IMR-90 (cell line): ENCODE data around the gene CDK17.

ENCODE experiments used
- CEBPB ChIP-seq: IDR thresholded peaks from 2 replicates; pipeline ENCODE4 v1.6.1; 2012; ENCODE audit warnings: low read depth, low read length, improper control_type of control experiment
- FOS ChIP-seq: fragments of 150-350 bp; IDR thresholded peaks from 2 replicates; pipeline ENCODE4 v1.6.1; 2016; ENCODE audit warnings: low read depth, low read length
- MAFK ChIP-seq: IDR thresholded peaks from 2 replicates; pipeline ENCODE4 v1.6.1; 2012; ENCODE audit warnings: low read depth, low read length, improper control_type of control experiment
- MAZ ChIP-seq: IDR thresholded peaks from 2 replicates; pipeline ENCODE4 v1.6.1; 2012; ENCODE audit warnings: low read depth, mild to moderate bottlenecking, low read length, improper control_type of control experiment, moderate library complexity, borderline replicate concordance
- MXI1 ChIP-seq: IDR thresholded peaks from 2 replicates; pipeline ENCODE4 v1.6.1; 2012; ENCODE audit warnings: low read depth, mild to moderate bottlenecking, low read length, moderate library complexity, borderline replicate concordance
- POLR2A ChIP-seq: IDR thresholded peaks from 2 replicates; pipeline ENCODE4 v1.6.1; 2012; ENCODE audit warnings: mild to moderate bottlenecking, low read depth, low read length
- RAD21 ChIP-seq: IDR thresholded peaks from 2 replicates; pipeline ENCODE4 v1.6.1; 2012; ENCODE audit warnings: low read length, improper control_type of control experiment
- RCOR1 ChIP-seq: IDR thresholded peaks from 2 replicates; pipeline ENCODE4 v1.6.1; 2012; ENCODE audit warnings: mild to moderate bottlenecking, low read length, improper control_type of control experiment; ENCODE audit not compliant: insufficient replicate concordance
- SMC3 ChIP-seq: fragments of 150-350 bp; IDR thresholded peaks from 2 replicates; pipeline ENCODE4 v1.6.1; 2016; ENCODE audit warnings: low read depth, mild to moderate bottlenecking, antibody characterized with exemption, low read length, moderate library complexity
- USF2 ChIP-seq: fragments of 150-350 bp; IDR thresholded peaks from 2 replicates; pipeline ENCODE4 v1.6.1; 2017; ENCODE audit warnings: mild to moderate bottlenecking, antibody characterized with exemption, low read length, low read depth
- TF ChIP-seq, protein P1 (sequence below): conservative IDR thresholded peaks from 2 replicates; pipeline ENCODE4 v1.5.1; 2012; ENCODE audit warnings: mild to moderate bottlenecking, low read depth, low read length, improper control_type of control experiment
- TF ChIP-seq, protein P2 (sequence below): fragments of 150-350 bp; IDR thresholded peaks from 2 replicates; pipeline ENCODE4 v1.6.1; 2016; ENCODE audit warnings: low read depth, mild to moderate bottlenecking, low read length, moderate library complexity, borderline replicate concordance

- TF ChIP-seq POLR2A (peak; percentile 42), MAFK (peak; percentile 21; the same call in 1 of the 2 replicates), CEBPB (no peak), SMC3 (no peak), USF2 (no peak), RCOR1 (no peak), RAD21 (no peak), MAZ (no peak), MXI1 (no peak), FOS (no peak)
- TF ChIP-seq, protein P1, sequence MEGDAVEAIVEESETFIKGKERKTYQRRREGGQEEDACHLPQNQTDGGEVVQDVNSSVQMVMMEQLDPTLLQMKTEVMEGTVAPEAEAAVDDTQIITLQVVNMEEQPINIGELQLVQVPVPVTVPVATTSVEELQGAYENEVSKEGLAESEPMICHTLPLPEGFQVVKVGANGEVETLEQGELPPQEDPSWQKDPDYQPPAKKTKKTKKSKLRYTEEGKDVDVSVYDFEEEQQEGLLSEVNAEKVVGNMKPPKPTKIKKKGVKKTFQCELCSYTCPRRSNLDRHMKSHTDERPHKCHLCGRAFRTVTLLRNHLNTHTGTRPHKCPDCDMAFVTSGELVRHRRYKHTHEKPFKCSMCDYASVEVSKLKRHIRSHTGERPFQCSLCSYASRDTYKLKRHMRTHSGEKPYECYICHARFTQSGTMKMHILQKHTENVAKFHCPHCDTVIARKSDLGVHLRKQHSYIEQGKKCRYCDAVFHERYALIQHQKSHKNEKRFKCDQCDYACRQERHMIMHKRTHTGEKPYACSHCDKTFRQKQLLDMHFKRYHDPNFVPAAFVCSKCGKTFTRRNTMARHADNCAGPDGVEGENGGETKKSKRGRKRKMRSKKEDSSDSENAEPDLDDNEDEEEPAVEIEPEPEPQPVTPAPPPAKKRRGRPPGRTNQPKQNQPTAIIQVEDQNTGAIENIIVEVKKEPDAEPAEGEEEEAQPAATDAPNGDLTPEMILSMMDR = no peak
- TF ChIP-seq, protein P2, sequence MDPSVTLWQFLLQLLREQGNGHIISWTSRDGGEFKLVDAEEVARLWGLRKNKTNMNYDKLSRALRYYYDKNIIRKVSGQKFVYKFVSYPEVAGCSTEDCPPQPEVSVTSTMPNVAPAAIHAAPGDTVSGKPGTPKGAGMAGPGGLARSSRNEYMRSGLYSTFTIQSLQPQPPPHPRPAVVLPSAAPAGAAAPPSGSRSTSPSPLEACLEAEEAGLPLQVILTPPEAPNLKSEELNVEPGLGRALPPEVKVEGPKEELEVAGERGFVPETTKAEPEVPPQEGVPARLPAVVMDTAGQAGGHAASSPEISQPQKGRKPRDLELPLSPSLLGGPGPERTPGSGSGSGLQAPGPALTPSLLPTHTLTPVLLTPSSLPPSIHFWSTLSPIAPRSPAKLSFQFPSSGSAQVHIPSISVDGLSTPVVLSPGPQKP = no peak
Measured at GRCh38 chr12:96397756-96398423, 2.3 kb downstream of the CDK17 start.
